HepG2 (cell line): Measurements from ENCODE around the gene LYPD3. TPM values are rescaled to one million over a fixed set of nuclear protein-coding genes. Genes with fewer than 3 reads are reported as not detected.
"Not testable (repeated sequence)": the region's sequence is repeated elsewhere in the genome, so short reads cannot be mapped to it uniquely, and the experiment has no call there.

Experiments used
- ATAC-seq: fragments of 200-7000 bp; cut with Tn5 transposase; 3 replicates; pipeline ENCODE4 v1.9.1; 2020; ENCODE audit warnings: mild to moderate bottlenecking, moderate library complexity
- BruUV-seq: library from RNA; stranded (reverse); fragments of 400-500 nt; replicated peaks from 2 replicates; lab custom pipeline; 2021; lab: Mats Ljungman, UMichigan
- CTCF ChIA-PET: fragments of 300-600 bp; formaldehyde crosslinking; extraction: SDS; loops from one replicate; lab custom pipeline; 2021; ENCODE audit warnings: low total read pairs, inconsistent platforms, low intra/inter-chr PET ratio; lab: Yijun Ruan, JAX
- POLR2A ChIA-PET: fragments of 350-600 bp; sonication (Branson Sonifier 250); formaldehyde crosslinking; loops from one replicate; lab custom pipeline; 2020; ENCODE audit warnings: antibody characterized with exemption, inconsistent platforms; lab: Yijun Ruan, JAX
- DNase-seq: peaks from one replicate; pipeline ENCODE4 v3.0.0-alpha.2; 2015; ENCODE audit warnings: low spot score
- FAIRE-seq: peaks from 3 replicates; lab custom pipeline; 2011; peaks lifted over from hg19 to GRCh38; lab: Jason Lieb, UNC
- H2AFZ ChIP-seq: one replicate; pipeline ENCODE4 v1.6.1; 2011; ENCODE audit warnings: low read length, inconsistent platforms
- H3K27ac ChIP-seq: fragments of 300-600 bp; 3 replicates; pipeline ENCODE4 v1.8.0; 2011; ENCODE audit warnings: mixed run types, mild to moderate bottlenecking, mixed read lengths, low read length, inconsistent platforms; ENCODE audit not compliant: insufficient read depth; ENCODE audit errors: extremely low read length
- H3K27me3 ChIP-seq, 2 experiments: fragments of 200-600 bp in 1 of 2; 2 replicates in 1 of 2; 3 replicates in 1 of 2; pipeline versions ENCODE4 v1.6.0 to v1.8.0; 2011; ENCODE audit warnings: low read length in 2 of 2, mild to moderate bottlenecking in 2 of 2, moderate library complexity in 2 of 2, inconsistent platforms in 1 of 2; ENCODE audit not compliant: insufficient read depth in 2 of 2, control insufficient read depth in 1 of 2
- H3K36me3 ChIP-seq, 2 experiments: fragments of 200-600 bp in 1 of 2; replicated peaks in 1 of 2; 2 replicates in 1 of 2; 3 replicates in 1 of 2; pipeline versions ENCODE4 v1.5.1 to v1.8.0; 2011; ENCODE audit warnings: low read length in 2 of 2, inconsistent platforms in 1 of 2; ENCODE audit not compliant: insufficient read depth in 2 of 2, control insufficient read depth in 1 of 2
- H3K4me1 ChIP-seq: 2 replicates; pipeline ENCODE4 v1.5.1; 2012; ENCODE audit warnings: low read length, inconsistent platforms; ENCODE audit not compliant: insufficient read depth
- H3K4me2 ChIP-seq: 2 replicates; pipeline ENCODE4 v1.6.0; 2011; ENCODE audit warnings: low read depth, low read length, inconsistent platforms
- H3K4me3 ChIP-seq, 3 experiments: fragments of 200-600 bp in 1 of 3; sonication (generic), shearing (Covaris generic) in 1 of 3; replicated peaks in 1 of 3; 2 replicates each; pipeline ENCODE4 v1.5.1; 2011 to 2016; ENCODE audit warnings: low read length in 3 of 3, inconsistent platforms in 2 of 3, low read depth in 2 of 3, mild to moderate bottlenecking in 2 of 3, control low read depth in 1 of 3, mixed read lengths in 1 of 3; ENCODE audit not compliant: insufficient read depth in 1 of 3
- H3K79me2 ChIP-seq: one replicate; pipeline ENCODE4 v1.6.1; 2011; ENCODE audit warnings: low read length, inconsistent platforms; ENCODE audit not compliant: insufficient read depth
- H3K9ac ChIP-seq: 2 replicates; pipeline ENCODE4 v1.6.0; 2011; ENCODE audit warnings: mild to moderate bottlenecking, low read depth, low read length, inconsistent platforms; ENCODE audit not compliant: insufficient read depth
- H3K9me3 ChIP-seq: 2 replicates; pipeline ENCODE4 v1.5.1; 2012; ENCODE audit warnings: mild to moderate bottlenecking, low read length
- H4K20me1 ChIP-seq: 2 replicates; pipeline ENCODE4 v1.6.0; 2011; ENCODE audit warnings: inconsistent platforms, mild to moderate bottlenecking, low read length, moderate library complexity; ENCODE audit not compliant: insufficient read depth
- ATM ChIP-seq: fragments of 450-650 bp; IDR thresholded peaks from 2 replicates; pipeline ENCODE4 v1.7.1; 2017; ENCODE audit warnings: mild to moderate bottlenecking, borderline replicate concordance
- FOSL2 ChIP-seq: sonication (generic); formaldehyde crosslinking; IDR thresholded peaks from 2 replicates; pipeline ENCODE4 v1.4.0; 2020; ENCODE audit warnings: missing genetic modification reagents
- MAFG ChIP-seq: sonication (generic); formaldehyde crosslinking; IDR thresholded peaks from 2 replicates; pipeline ENCODE4 v1.5.1; 2020; ENCODE audit warnings: mild to moderate bottlenecking, missing genetic modification reagents
- MTA3 ChIP-seq: sonication (generic); formaldehyde crosslinking; IDR thresholded peaks from 2 replicates; pipeline ENCODE4 v1.4.0; 2020; ENCODE audit warnings: missing genetic modification reagents
- PBX2 ChIP-seq: IDR thresholded peaks from 2 replicates; pipeline ENCODE4 v1.6.1; 2016; ENCODE audit warnings: control low read depth
- ZBTB33 ChIP-seq: sonication (generic); formaldehyde crosslinking; IDR thresholded peaks from 2 replicates; pipeline ENCODE4 v1.4.0; 2020; ENCODE audit warnings: missing genetic modification reagents
- ZFAT ChIP-seq: sonication (generic); formaldehyde crosslinking; conservative IDR thresholded peaks from 2 replicates; pipeline ENCODE4 v1.8.1; 2023; ENCODE audit warnings: missing genetic modification reagents, inconsistent platforms
- ZFY ChIP-seq: sonication (generic); formaldehyde crosslinking; IDR thresholded peaks from 2 replicates; pipeline ENCODE4 v1.4.0; 2020; ENCODE audit warnings: missing genetic modification reagents
- ZNF530 ChIP-seq: sonication (generic); formaldehyde crosslinking; IDR thresholded peaks from 2 replicates; pipeline ENCODE4 v1.5.0; 2020; ENCODE audit warnings: low read depth, mild to moderate bottlenecking, missing genetic modification reagents
- ZNF567 ChIP-seq: sonication (generic); formaldehyde crosslinking; IDR thresholded peaks from 2 replicates; pipeline ENCODE4 v1.8.1; 2023; ENCODE audit warnings: mild to moderate bottlenecking, missing genetic modification reagents, borderline replicate concordance
- ZNF781 ChIP-seq: sonication (generic); formaldehyde crosslinking; IDR thresholded peaks from 2 replicates; pipeline ENCODE4 v1.5.1; 2020; ENCODE audit warnings: borderline replicate concordance, mild to moderate bottlenecking, missing genetic modification reagents; ENCODE audit errors: not compliant biosample characterization
- WGBS: methylation state at CpG from one replicate; pipeline ENCODE4 v1.1.6; 2017; ENCODE audit warnings: low lambda C conversion rate; 5-methylcytosine and 5-hydroxymethylcytosine counted together
- in situ Hi-C: cut with HindIII; loops from 2 replicates; pipeline ENCODE4 v1.10.0; 2017; ENCODE audit warnings: low pct_unique_long_range_greater_than_20kb; ENCODE audit not compliant: extremely low pct_ligation_motif_present
- intact Hi-C: fragments of 100-400 bp; cut with micrococcal nuclease; formaldehyde crosslinking; loops from one replicate; pipeline ENCODE4 v1.10.0; 2022; ENCODE audit not compliant: unreplicated experiment
- polyA plus RNA-seq, 8 experiments: library from polyadenylated mRNA; depleted of rRNA in 3 of 8; stranded (reverse) in 7 of 8; unstranded in 1 of 8; fragments of >200 nt; fragmentation: Illumina TruSeq in 4 of 8; extraction: Trizol in 4 of 8; gene quantifications; 2 replicates each; pipeline versions ENCODE4 v1.2.1 to v1.2.3, GENCODE V29; 2011 to 2016; ENCODE audit warnings: low read depth in 4 of 8, missing spikeins in 1 of 8, mixed read lengths in 1 of 8; ENCODE audit not compliant: insufficient read depth in 1 of 8
- total RNA-seq, 5 experiments: library from RNA; depleted of rRNA; stranded (reverse); fragments of >200 nt; fragmentation: Illumina TruSeq; extraction: Trizol; gene quantifications; 2 replicates each; pipeline ENCODE4 v1.2.3, GENCODE V29; 2016; ENCODE audit warnings: low read depth in 1 of 5

The LYPD3 gene
- total and polyA plus RNA-seq, 2 of the 13 experiments (the other 11 are each of a cell fraction or from before 2014, with no cell fraction given): 0.51 to 1.5 TPM

- no peak for TF ChIP-seq PBX2 (CRISPR knock-in tag)
Measured at GRCh38 chr19:43445426-43445825, 20.0 kb downstream of the LYPD3 start (continued).

GRCh38 chr19:43444531-43445287 is 20.7 kb downstream of the LYPD3 start:
- no peak overlapping the region for H3K4me2 ChIP-seq
- no peaks in the 10 kb centered on the region for H3K79me2 ChIP-seq
- intact Hi-C loops (no loop called here), in situ Hi-C loops (loop anchor here (5.0 kb wide), 1 partner anchor 78 kb away; no protein-coding TSS in a partner anchor)
- TF ChIP-seq ATM (no peak), ZNF567 (CRISPR knock-in tag) (no peak), MTA3 (CRISPR knock-in tag) (no peak), FOSL2 (CRISPR knock-in tag) (peak; percentile 21; the same call in 1 of the 2 replicates), ZBTB33 (peak; percentile 73), MAFG (CRISPR knock-in tag) (no peak), ZNF530 (CRISPR knock-in tag) (no peak), ZFAT (CRISPR knock-in tag) (no peak), ZFY (no peak), ZNF781 (CRISPR knock-in tag) (no peak)
- 73% methylated on average over 14 of the region's 15 CpGs for WGBS
- no peaks in the 10 kb centered on the region for H3K36me3 ChIP-seq
- no peak overlapping the region for H2AFZ ChIP-seq
- no peaks in the 10 kb centered on the region for H3K9me3 ChIP-seq
- ATAC-seq (no peak), FAIRE-seq (no peak), DNase-seq (no peak)
- no peak overlapping the region for H3K27ac ChIP-seq
- no TSS peak for BruUV-seq
- ChIA-PET CTCF (interaction anchor here (6.0 kb wide), 1 partner anchor 75 kb away, joined by 109 read pairs; no protein-coding TSS in a partner anchor), POLR2A (no interaction called here)
- H3K4me3 ChIP-seq: no peak overlapping the region
- H3K9ac ChIP-seq: no peak overlapping the region
- H3K27me3 ChIP-seq: peaks cover 1 to 2% of the 10 kb centered on the region in 2 experiments; a peak in 1 of 5 replicates
- H3K4me1 ChIP-seq: peaks cover 9% of the 10 kb centered on the region; the same call in 1 of the 2 replicates
- no peaks in the 10 kb centered on the region for H4K20me1 ChIP-seq

GRCh38 chr19:43444091-43444490 is 21.3 kb downstream of the LYPD3 start:
- intact Hi-C loops, H3K9ac ChIP-seq, H3K4me2 ChIP-seq, H3K36me3 ChIP-seq, H3K4me3 ChIP-seq, H3K79me2 ChIP-seq, DNase-seq, in situ Hi-C loops, ATAC-seq, H3K4me1 ChIP-seq, POLR2A ChIA-PET, H2AFZ ChIP-seq, H3K27me3 ChIP-seq, H4K20me1 ChIP-seq, H3K27ac ChIP-seq, H3K9me3 ChIP-seq, BruUV-seq, FAIRE-seq: not testable (repeated sequence)
- 39% methylated on average over 8 of the region's 9 CpGs for WGBS
- CTCF ChIA-PET: interaction anchor here (6.0 kb wide), 1 partner anchor 75 kb away, joined by 109 read pairs; no protein-coding TSS in a partner anchor
